Vagina (tissue), 2 donors: ENCODE data around the gene ATP5F1C. TPM values are rescaled to one million over a fixed set of nuclear protein-coding genes. Genes with fewer than 3 reads are reported as not detected.

Experiments
- DNase-seq, 2 donors: peaks; one replicate each; pipeline ENCODE4 v3.0.0-alpha.2; 2017; ENCODE audit errors: extremely low spot score in 2 of 2
- H3K27ac ChIP-seq: fragments of 200-600 bp; sonication (generic); one replicate; pipeline ENCODE4 v1.5.1; 2019
- H3K27me3 ChIP-seq: fragments of 200-600 bp; sonication (generic); one replicate; pipeline ENCODE4 v1.5.1; 2019
- H3K36me3 ChIP-seq, 2 donors: fragments of 200-600 bp; sonication (generic); one replicate each; pipeline ENCODE4 v1.5.1; 2017 to 2019
- H3K4me1 ChIP-seq: fragments of 200-600 bp; sonication (generic); one replicate; pipeline ENCODE4 v1.5.1; 2019
- H3K4me3 ChIP-seq, 2 donors: fragments of 200-600 bp; sonication (generic); 1 replicate in 1 of 2; 2 replicates in 1 of 2; pipeline ENCODE4 v1.5.1; 2016 to 2019
- H3K9me3 ChIP-seq: fragments of 200-600 bp; sonication (generic); one replicate; pipeline ENCODE4 v1.5.1; 2019
- CTCF ChIP-seq, 3 experiments: fragments of 450-650 bp in 2 of 3; fragments of 200-600 bp in 1 of 3; sonication (generic) in 1 of 3; IDR thresholded peaks; one replicate each; pipeline ENCODE4 v1.5.1; 2017 to 2019; ENCODE audit warnings: antibody characterized with exemption in 3 of 3, mild to moderate bottlenecking in 2 of 3, moderate library complexity in 2 of 3
- POLR2A ChIP-seq, 2 donors: fragments of 450-650 bp; IDR thresholded peaks; one replicate each; pipeline ENCODE4 v1.6.1; 2017; ENCODE audit warnings: antibody characterized with exemption in 2 of 2, mild to moderate bottlenecking in 2 of 2, moderate library complexity in 2 of 2
- POLR2AphosphoS5 ChIP-seq, 2 donors: sonication (generic); formaldehyde crosslinking; IDR thresholded peaks; one replicate each; pipeline ENCODE4 v1.9.0; 2017; ENCODE audit warnings: antibody characterized with exemption in 2 of 2, mild to moderate bottlenecking in 2 of 2, low read depth in 1 of 2; ENCODE audit not compliant: insufficient read depth in 1 of 2
- intact Hi-C: fragments of 100-400 bp; cut with DNase I; formaldehyde crosslinking; loops from one replicate; pipeline ENCODE4 v1.15.1; 2023
- total RNA-seq: library from RNA; depleted of rRNA; stranded (reverse); fragments of >200 nt; gene quantifications from one replicate; pipeline ENCODE4 v1.2.3, GENCODE V29; 2016

Gene ATP5F1C
- total RNA-seq, 1 donor from 2014 or later, result 188 TPM

GRCh38 chr10:7856678-7857077 lies 68.7 kb downstream of the ATP5F1C start:
- Histone ChIP-seq H3K9me3 (no peaks in the 10 kb centered on the region), H3K36me3 (peaks cover 0 to 8% of the 10 kb centered on the region in 2 donors), H3K4me1 (no peaks in the 10 kb centered on the region), H3K27ac (no peak overlapping the region), H3K4me3 (no peak overlapping the region), H3K27me3 (no peaks in the 10 kb centered on the region)
- TF ChIP-seq CTCF (IDR thresholded peaks at IDR 0.05), result no peak
- no peak for TF ChIP-seq POLR2AphosphoS5 (IDR thresholded peaks at IDR 0.05; ENCODE audit: insufficient read depth in 1 of 2, low read depth in 1 of 2)
- TF ChIP-seq POLR2A (IDR thresholded peaks at IDR 0.05), result no peak
- DNase-seq, result no peak
- intact Hi-C loops, result no loop called here

- Histone ChIP-seq H3K9me3 (no peaks in the 10 kb centered on the region), H3K4me3 (no peak overlapping the region), H3K27ac (no peak overlapping the region), H3K27me3 (no peaks in the 10 kb centered on the region), H3K36me3 (peaks cover 0 to 8% of the 10 kb centered on the region in 2 donors), H3K4me1 (no peaks in the 10 kb centered on the region)
- DNase-seq, result no peak
- intact Hi-C loops, result no loop called here
- TF ChIP-seq POLR2A (IDR thresholded peaks at IDR 0.05) (no peak), CTCF (IDR thresholded peaks at IDR 0.05) (no peak), POLR2AphosphoS5 (IDR thresholded peaks at IDR 0.05; ENCODE audit: insufficient read depth in 1 of 2, low read depth in 1 of 2) (no peak)
Observed at GRCh38 chr10:7857262-7857661, 69.3 kb downstream of the ATP5F1C start.

Other genes with a start within 250 kb of the ATP5F1C start
- gene ITIH5, start 121.2 kb upstream of the ATP5F1C start, total RNA-seq, result 20.4 TPM
- not detected for gene ITIH2, start 84.9 kb upstream of the ATP5F1C start, total RNA-seq
- gene KIN, start 184 bp upstream of the ATP5F1C start, total RNA-seq, result 4.7 TPM
- gene TAF3, start 30.3 kb downstream of the ATP5F1C start, total RNA-seq, result 9.8 TPM